GOT3 (cell line): ENCODE measurements around the gene TRIM41.
"Not testable (repeated sequence)": the region's sequence is repeated elsewhere in the genome, so short reads cannot be mapped to it uniquely, and the experiment has no call there.

Source experiments
- DNase-seq: peaks from one replicate; lab custom pipeline; 2025; ENCODE audit warnings: mixed read lengths; lab: John Stamatoyannopoulos, UW

Gene TRIM41

DNA sequence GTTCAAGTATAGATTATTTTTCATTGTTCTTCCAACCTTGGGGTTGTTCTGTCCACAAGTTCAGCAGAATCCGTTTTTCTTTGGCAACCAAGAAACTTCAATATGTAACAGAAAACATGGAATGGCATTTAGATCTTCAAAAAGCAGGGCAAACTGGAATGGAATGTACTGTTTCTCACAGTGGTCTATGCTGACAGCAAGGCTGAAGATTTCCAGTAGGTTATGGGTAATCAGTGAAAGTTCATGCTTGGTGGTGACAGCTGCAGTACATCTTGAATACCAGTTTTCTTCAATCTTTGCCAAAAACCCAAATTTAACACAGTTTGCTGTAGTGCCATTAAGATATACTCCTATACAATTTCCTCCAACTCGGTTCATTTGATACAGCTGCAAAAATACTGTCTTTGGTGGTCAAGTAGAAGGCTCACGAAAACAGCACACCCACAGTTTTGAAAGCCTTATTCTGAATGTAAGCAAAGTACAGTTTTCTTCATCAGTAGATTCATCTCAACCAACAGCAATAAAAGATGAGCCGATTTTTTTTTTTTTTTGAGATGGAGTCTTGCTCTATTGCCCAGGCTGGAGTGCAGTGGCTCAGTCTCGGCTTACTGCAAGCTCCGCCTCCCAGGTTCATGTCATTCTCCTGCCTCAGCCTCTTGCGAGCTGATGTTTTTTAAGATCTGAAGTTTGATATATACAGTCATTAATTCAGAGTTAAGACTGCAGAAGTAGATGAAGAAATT lies 32.9 kb downstream of the TRIM41 start:
- DNase-seq, result no peak

DNA sequence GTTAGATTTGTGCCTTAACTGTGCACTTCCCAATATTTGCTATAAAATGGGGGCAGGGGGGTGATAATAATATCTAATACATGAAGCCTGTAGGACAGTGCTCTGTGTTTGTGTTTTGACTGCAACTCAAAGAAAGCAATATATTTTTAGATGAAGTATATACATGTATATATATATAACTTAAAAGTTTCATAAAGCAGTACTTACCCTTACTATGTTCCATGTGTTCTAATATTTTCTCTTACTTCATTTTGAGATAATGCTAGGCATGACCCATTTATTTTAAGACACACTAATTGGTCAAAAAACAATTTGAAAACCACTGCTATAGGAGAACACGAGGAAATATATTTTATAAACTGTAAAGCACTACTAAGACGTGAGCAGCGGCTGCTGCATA lies 35.5 kb downstream of the TRIM41 start:
- no peak for DNase-seq

DNA sequence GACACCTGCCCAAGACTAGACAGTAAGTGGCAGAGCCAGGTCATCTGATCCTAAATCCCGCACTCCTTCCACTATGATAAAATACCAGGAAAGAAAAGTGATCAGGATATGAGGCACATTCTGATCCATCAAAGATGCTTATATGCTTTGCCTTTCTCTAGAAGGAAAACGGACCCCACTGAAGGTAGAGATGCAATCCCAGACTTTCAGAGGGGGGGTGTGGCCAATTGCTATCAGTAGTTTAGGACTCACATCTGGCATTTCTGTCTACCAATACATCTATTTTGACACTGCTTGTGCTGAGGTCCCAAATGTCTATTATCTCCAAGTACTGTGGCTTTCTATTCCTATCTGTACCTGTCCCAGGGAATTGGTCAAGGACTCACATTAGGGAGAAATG lies 36.2 kb downstream of the TRIM41 start:
- DNase-seq, result no peak

DNA sequence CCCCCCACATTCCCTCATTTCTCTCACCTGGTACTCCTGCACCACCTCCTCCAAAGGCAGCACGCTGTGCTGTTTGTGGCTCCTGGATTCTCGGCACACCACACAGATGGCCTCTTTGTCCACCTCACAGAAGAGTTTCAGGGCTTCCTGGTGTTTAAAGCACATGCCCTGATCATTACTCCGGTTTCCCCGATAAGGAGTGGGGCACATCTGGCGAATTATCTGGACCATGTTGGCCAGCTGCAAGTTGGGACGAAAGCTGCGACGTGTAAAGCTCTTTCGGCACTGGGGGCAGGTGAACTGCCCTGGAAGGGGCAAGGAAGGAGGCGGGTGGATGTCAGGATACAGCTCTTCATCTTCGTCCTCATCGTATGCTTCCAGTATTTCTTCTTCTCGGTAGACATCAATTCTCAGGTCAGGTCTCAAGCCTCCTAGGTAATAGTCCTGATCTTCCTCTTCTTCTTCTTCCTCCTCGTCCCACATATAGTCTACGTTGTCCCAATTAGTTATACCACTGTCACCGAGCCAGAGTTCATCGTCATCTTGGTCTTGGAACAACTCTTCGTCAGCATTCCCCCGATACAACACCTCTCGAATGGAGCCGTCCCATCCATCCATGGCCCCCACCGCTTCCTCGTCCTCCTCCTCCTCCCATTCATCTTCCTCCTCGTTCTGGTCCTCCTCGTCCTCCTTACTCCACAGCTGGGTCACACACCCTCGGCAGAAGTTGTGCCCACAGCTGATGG lies 37.1 kb downstream of the TRIM41 start:
- DNase-seq, result no peak

DNA sequence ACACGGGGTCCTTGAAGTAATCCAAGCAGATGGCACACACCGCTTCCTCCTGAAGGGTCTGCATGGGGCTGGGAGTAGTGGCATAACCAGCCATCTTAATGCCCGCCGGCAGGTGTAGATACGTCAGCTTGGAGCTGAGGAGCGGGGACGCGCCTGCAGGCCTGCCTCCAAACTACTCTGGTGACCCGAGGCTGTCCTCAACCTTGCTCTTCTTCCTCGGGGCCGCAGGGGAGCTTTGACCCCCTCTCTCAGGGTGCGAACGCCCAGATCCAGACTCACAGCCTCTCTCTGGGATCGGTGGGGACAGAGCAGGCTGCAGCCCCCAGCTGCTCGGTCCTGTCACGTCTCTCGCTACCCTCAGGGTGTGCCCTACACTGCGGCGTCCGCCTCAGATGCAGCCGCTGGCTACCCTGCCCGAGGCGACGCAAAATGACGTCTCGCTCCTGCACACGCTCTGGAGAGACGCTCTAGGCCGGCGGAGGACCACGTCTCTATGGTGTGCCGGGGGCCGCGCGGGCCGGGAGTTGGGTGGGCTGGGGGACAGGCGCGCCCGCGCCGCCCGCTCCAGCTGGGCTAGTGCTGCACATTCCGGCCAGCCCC lies 37.7 kb downstream of the TRIM41 start, which contains the start of gene TRIM52:
Gene TRIM52 (minus strand): TSS at position 424 of the 600 bp plus-strand sequence. CDS start 330 bp downstream, at position 94.
- no peak for DNase-seq

DNA sequence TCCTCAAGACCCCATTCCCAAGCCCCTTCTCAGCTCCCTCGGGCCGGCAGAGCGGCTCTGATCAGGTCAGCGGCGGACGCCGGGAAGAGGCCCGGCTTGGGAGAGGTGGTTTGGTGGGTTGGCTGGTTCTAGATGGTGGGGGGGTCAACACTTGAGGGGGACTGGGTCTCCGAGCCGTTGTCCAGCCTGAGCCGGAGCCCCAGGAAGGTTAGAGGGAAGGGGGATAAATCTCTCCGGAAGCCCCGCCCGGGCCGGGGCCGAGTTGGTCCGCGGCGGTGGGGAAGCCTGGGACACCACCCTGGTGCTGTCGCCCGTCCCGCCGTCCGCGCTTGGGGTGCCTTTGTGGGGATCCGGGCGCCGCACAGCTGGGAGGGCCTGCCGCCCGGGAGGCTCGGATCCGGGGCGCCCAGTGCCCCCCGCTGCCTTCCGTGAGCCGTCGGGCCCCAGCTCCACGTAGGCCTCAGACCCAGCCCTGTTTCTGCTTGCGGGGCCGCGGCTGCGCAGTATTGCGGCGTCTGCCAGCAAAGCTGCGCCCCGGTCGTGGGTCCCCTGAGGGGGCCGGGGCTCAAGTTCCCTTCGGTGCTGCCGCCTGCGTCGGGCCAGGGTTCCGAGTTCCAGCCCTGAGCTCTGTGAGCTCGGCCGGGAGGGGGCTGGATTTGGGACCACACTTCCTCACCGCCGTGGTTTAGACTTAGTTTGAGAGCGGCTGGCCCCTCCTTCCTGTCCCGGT lies 38.4 kb downstream of the TRIM41 start:
- DNase-seq, result no peak

DNA sequence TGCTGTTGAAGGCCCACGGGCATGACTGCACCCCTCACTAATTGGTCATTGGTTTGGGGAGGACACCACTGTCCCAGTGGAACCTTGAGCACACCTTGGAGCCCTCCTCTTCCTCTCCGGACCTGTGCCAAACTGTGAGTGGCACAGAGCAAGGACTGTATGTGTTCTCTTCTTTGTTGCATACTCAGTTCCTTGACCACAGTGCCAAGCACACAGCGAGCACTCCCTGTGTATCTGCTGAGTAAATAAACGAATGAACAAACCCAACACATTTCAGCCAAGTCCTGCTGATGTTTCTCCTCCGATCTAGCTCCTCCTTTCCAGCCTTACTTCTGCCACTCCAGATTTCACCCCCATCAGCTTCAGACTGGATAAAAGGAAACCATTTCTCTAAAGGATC lies 40.6 kb downstream of the TRIM41 start:
- no peak for DNase-seq

DNA sequence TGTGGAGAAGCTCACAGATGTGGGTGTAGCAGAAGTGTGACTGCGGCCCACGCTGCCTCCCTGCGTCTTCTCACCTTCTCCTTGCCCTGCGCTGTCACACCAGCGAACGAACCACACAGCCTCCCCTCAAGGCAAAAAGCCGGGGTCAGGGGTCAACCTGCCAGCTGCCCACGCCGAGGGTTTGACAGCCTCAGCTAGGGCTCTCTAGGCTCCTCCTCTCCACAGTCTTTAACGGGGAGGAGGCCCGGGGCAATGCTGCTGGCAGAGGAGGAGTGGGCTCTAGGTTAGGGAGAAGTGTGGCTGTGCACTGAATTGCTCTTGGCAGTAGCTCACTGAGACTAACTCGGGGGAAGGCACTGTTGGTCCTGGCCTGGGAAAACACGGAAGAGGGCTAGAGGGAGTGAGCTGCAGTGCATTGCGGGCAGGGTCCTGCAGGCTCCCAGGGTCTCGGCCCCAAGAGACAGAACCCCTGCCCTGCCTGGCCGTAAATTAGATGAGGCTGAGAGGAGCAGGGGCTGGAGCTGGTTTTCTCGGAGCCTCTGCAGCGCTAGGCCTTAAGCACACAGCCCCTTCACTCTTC lies 42.1 kb downstream of the TRIM41 start:
- DNase-seq, result no peak

DNA sequence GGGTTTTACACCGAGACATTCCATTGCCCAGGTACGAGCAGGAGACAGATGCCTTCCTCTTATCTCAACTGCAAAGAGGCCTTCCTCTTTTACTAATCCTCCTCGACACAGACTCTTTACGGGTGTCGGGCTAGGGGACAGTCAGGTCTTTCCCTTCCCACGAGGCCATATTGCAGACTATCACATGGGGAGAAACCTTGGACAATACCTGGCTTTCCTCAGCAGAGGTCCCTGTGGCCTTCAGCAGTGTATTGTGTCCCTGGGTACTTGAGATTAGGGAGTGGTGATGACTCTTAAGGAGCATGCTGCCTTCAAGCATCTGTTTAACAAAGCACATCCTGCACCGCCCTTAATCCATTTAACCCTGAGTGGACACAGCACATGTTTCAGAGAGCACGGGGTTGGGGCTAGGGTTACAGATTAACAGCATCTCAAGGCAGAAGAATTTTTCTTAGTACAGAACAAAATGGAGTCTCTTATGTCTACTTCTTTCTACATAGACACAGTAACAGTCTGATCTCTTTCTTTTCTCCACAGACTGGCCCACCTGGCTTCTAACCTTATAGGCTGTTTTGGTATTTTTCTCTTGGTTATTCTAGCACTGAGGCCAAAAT lies 44.3 kb downstream of the TRIM41 start:
- not testable (repeated sequence) for DNase-seq

DNA sequence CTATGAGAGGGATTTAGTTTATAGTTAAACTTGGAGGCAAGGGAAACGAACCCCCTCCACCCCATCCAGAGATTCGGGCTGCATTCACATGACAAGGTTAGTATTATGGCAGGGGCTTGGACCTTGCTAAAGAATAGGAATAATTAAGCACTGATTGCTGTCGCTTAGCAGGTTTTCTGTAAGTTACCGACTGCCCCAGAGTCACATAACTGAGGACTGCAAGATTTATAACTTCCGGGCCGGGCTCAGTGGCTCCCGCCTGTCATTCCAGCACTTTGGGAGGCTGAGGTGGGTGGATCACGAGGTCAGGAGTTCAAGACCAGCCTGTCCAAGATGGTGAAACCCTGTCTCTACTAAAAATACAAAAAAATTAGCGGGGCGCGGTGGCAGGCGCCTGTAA lies 44.8 kb downstream of the TRIM41 start:
- not testable (repeated sequence) for DNase-seq

DNA sequence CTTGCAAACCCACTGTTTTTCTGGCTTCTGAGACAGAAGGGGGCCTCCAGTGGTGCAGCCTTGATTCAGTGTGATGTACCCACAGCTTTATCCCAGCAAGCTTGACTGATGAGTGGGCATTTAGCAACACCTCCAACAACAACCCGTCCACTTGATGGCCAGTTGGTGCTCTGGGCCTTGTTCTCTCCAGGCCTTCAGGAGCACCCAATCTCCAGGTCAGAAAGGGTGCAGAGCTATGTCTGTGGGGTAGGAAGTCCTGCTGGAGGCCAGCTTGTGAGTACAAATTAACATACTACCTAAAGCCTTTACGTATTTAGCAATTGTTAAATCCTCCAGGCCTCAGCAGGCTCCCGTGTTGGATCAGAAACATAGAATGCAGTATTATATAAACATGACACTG lies 48.0 kb downstream of the TRIM41 start:
- no peak for DNase-seq

DNA sequence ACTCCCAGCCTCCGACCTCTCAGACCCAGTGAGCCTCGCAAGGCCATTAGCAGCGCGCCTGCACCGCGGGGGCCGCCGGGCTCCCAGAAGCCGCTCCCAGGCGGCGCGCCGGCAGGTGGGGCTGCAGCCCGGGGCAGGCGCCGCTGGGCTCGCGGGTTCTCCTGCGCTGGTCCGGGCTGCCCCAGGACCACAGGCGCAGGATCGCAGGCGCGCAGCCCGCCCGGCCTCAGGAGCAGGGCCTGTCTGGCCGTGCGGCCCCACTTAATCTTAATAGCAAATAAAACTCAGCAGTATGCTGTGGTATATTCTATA lies 50.3 kb downstream of the TRIM41 start:
- not testable (repeated sequence) for DNase-seq

DNA sequence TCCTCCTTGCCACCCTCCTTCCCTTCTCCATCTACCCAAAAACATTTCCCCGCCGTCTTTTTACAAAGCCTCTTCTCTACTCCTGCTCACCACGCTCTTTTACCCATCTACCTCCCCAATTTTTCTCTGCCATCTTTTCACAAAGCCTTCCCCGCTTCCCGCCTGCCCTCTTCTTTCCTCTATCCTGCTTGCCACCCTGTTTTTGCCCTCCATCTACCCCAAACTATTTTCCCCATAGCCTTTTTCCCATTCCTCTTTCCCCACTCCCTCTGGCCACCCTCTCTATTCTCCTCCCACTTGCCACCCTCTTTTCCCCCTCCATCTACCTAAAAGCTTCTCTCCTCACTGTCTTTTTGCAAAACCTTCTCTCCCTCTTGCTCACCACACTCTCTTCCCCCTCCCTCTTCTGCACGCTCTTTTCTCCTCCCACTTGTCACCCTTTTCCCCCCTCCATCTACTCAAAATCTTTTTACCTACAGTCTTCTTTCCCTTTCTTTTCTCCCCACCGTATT lies 57.2 kb downstream of the TRIM41 start:
- no peak for DNase-seq

DNA sequence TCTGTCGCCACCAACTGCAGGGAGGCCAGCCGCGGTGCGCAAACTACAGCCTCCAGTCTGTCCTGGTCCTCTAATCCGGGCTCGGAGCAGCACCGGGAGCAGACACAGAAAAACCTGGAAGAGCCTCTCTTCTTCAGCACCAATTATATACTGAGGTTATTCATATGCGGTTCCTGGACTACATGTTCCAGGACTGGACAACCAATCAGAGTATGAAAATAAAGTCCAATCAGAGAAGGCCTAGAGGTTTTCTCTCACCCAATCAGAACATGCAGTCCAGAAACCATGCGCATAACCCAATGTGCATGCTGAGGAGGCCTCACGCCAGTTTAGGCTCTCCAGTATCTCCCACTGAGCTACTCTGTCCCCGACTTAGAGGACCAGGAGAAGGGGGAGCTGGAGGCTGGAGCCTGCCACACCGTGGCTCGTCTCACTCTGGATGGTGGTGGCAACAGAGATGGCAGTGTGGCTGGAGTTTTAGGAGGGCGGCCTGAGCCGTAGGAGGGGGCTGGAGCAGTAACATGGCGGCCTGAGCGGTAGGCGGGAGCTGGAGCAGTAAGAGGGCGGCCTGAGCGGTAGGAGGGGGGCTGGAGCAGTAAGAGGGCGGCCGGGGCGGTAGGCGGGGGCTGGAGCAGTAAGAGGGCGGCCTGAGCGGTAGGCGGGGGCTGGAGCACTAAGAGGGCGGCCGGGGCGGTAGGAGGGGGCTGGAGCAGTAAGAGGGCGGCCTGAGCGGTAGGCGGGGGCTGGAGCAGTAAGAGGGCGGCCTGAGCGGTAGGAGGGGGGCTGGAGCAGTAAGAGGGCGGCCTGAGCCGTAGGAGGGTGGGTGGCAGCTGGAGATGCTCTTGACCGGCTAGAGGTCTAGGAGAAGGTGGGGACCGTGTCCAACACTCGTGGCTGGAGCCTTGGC lies 58.2 kb downstream of the TRIM41 start:
- DNase-seq, result no peak

DNA sequence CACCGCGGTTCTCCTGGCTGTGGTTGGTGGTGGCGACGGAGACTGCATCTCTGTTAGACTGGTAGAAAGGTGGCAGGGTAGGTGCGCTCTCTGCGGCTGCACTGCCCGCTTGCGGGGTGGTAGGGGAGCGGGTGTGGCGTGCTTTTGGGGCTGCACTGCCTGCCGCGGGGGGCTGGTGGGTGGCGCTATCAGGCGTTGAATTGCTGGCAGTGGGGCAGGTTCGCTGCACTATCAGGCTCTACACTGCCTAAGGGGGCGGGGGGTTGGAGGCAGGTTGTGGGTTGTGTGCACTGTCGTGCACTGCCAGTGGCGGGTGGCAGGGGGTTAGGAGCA lies 58.9 kb downstream of the TRIM41 start:
- DNase-seq, result no peak

DNA sequence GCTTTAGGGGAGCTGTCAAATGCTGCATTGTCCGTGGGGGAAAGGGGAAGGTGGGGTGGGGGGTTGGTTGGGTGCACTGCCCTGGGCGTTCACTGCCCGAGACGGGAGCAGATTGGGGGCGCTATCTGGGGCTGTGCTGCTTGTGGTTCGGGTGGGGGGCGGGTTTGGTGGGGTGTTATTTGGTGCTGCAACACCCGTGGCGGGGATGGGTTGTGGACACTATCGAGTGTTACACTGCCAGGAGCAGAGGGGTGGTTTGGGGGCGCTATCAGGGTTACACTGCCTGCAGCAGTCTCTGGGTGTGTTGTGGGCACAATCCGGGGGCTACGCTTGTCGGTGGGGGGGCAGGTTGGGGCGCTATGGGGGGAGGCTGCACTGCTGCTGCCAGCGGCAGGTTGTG lies 59.3 kb downstream of the TRIM41 start:
- not testable (repeated sequence) for DNase-seq

DNA sequence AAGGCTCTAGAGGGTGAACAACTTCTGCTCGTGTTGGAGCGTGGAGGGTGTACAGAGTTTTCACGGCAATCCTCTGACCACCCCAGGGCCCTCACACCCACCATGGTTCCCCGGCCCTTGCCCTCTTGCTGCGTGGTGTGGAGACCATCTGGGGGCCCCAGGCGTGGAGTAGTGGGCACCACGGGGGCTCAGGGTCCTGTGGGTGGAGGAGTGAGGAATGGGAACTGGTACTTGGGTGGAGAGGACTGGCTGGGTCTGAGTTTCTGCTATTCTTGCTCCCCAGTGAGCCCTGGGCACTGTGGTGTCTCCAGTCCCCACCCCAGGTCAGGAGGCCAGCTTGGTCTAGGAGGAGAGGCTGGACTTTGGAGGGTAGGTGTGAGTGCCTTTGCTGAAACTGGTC lies 59.8 kb downstream of the TRIM41 start:
- no peak for DNase-seq

DNA sequence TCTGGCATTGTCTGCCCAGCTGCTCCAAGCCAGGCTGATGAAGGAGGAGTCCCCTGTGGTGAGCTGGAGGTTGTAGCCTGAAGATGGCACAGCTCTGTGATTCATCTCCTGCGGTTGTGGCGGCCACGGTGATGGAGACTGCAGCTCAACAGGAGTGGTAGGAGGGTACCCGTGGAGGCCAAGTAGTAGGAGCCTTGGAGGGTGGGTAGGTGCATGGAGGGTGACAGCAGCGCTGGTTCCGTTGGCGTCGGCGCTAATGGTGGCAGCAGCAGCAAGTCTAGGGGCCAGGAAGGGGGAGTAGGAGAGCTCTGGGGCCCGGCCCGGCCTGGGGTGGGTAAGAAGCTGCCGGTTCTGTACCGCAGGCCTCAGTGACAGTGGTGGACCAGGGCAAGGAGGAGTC lies 60.3 kb downstream of the TRIM41 start:
- DNase-seq, result no peak

DNA sequence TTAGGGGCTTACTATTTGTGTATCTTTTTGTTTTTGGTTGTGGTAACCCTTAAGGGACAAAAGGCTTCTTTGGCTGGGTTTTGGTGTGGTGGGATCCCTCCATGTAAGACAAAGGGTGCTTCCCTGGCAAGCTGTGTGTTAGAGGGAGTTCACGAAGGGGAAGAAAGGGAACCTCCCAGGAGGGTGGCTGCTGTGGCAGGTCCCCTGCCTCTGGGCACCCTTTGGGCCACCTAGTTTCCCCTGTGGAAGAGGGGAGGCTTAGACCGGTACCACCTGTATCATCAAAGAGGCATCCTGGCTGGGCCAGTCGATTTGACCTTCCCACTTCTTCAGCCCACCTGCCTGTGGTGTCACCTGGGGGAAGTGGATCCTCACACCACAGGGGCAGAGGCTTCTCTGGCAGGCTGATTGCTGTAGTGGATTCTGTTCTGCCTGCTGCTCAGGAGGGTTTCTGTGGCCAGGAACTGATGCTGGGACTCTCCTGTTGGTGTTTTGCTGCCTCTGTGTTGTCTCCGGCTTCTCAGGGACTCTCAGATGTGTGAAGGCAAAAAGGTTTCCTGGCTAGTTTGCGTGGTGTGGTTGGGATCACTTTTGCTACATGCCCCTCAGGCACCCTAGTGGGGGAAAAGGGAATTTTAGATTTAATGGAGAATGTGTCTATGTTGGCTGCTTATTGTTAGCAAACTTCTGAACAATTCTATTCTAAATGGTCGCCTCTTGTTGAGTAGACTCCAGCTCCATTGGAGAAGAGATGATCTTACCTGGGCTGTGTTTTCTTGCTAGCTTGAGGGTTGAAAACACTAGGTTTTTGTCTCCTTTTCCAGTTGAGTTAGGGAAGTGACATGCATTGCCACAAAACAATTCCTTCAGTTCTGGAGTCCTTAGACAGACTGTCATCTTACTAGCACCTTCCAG lies 61.0 kb downstream of the TRIM41 start:
- DNase-seq, result not testable (repeated sequence)
